Epithelial cell of esophagus (primary cell): ENCODE results near the gene CLTB.
"Not testable (repeated sequence)": the region's sequence is repeated elsewhere in the genome, so short reads cannot be mapped to it uniquely, and the experiment has no call there.

Experiments used
- DNase-seq: peaks from one replicate; pipeline ENCODE4 v3.0.0; 2010; ENCODE audit warnings: low read depth
- H3K4me3 ChIP-seq: 2 replicates; pipeline ENCODE4 v1.5.1; 2011; ENCODE audit warnings: mild to moderate bottlenecking, low read length, control low read depth
- CTCF ChIP-seq: IDR thresholded peaks from 2 replicates; pipeline ENCODE4 v1.5.1; 2011; ENCODE audit warnings: low read depth, mild to moderate bottlenecking, low read length, control low read depth, inconsistent platforms; ENCODE audit not compliant: insufficient read depth; ENCODE audit errors: missing control alignments

Gene CLTB

GRCh38 chr5:176410486-176411180 lies 5.7 kb downstream of the CLTB start:
- peak; percentile 62 for DNase-seq
- no peak overlapping the region for H3K4me3 ChIP-seq
- peak; percentile 59 for TF ChIP-seq CTCF

- no peak for DNase-seq
- no peak for TF ChIP-seq CTCF
- H3K4me3 ChIP-seq: no peak overlapping the region
Measured at GRCh38 chr5:176409765-176410164, 6.6 kb downstream of the CLTB start.

GRCh38 chr5:176408590-176408989 lies 7.7 kb downstream of the CLTB start:
- TF ChIP-seq CTCF: no peak
- no peak for DNase-seq
- H3K4me3 ChIP-seq: no peak overlapping the region

- not testable (repeated sequence) for H3K4me3 ChIP-seq, DNase-seq
Measured at GRCh38 chr5:176408252-176408573, 8.1 kb downstream of the CLTB start.

- no peak for TF ChIP-seq CTCF
- DNase-seq: no peak
- H3K4me3 ChIP-seq: no peak overlapping the region
Measured at GRCh38 chr5:176407456-176408251, 8.7 kb downstream of the CLTB start.

- DNase-seq: no peak
- TF ChIP-seq CTCF: no peak
- H3K4me3 ChIP-seq: no peak overlapping the region
Measured at GRCh38 chr5:176406436-176407052, 9.8 kb downstream of the CLTB start.

- no peak overlapping the region for H3K4me3 ChIP-seq
- peak; percentile 11 for TF ChIP-seq CTCF
- DNase-seq: no peak
Measured at GRCh38 chr5:176405656-176406435, 10.5 kb downstream of the CLTB start.
